GM19468 (cell line): Measurements from ENCODE around the gene KRTAP4-4.
A peak's percentile ranks its signal among the peaks of the same experiment; 100 is the strongest.
"Not testable (repeated sequence)": the region's sequence is repeated elsewhere in the genome, so short reads cannot be mapped to it uniquely, and the experiment has no call there.

Experiments
- ATAC-seq: cut with Tn5 transposase; IDR thresholded peaks from one replicate; pipeline ENCODE4 v1.9.1; 2021; ENCODE audit warnings: mild to moderate bottlenecking, moderate library complexity, moderate number of reproducible peaks; ENCODE audit not compliant: unreplicated experiment; ENCODE audit errors: extremely low read depth

KRTAP4-4 gene

GRCh38 chr17:41160648-41161047 is at the start of gene KRTAP4-4:
KRTAP4-4 (minus strand) TSS chr17:41160748; CDS start chr17:41160691, 57 bp downstream.
- no peak for ATAC-seq

DNA sequence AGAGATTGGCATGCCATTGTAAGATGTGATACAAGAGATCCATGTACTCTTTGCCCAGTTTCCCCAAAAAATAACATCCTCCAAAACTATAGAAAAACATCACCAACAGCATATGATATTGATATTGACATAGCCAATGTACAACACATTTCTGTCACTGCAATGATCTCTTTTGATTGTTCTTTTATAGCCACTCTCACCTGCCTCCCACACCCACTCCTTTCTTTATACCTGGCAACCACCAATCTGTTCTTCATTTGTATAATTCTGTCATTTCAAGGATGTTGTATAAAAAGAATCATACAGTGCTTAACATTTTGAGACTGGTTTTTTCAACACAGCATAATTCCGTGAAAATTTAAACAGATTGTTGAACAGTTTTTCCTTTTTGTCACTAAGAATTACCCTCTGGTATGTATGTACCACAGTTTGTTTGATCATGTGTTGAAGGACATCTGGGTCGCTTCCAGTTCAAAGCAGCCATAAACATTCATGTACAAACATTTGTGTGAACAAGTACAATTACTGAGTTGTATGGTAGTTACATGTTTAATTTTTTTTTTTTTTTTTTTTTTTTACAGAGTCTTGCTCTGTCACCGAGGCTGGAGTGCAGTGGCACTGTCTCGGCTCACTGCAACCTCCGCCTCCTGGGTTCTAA is 39.0 kb upstream of the KRTAP4-4 start:
- no peak for ATAC-seq

- ATAC-seq: no peak
Measured at GRCh38 chr17:41196068-41196467, 35.5 kb upstream of the KRTAP4-4 start.

DNA sequence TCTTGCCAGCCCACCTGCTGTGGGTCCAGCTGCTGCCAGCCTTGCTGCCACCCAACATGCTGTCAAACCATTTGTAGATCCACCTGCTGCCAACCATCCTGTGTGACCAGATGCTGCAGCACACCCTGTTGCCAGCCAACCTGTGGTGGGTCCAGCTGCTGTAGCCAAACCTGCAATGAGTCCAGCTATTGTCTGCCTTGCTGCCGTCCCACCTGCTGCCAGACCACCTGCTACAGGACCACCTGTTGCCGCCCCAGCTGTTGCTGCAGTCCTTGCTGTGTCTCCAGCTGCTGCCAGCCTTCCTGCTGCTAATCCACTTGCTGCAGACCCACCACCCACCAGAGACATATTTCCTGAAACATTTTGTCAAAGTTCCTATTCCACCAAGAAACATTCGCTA is 29.8 kb upstream of the KRTAP4-4 start:
- no peak for ATAC-seq

GRCh38 chr17:41189837-41190318 is 29.3 kb upstream of the KRTAP4-4 start, which contains the start of gene KRTAP9-1:
KRTAP9-1 (plus strand) TSS chr17:41189887; CDS start chr17:41189887, 0 bp downstream.
- not testable (repeated sequence) for ATAC-seq

DNA sequence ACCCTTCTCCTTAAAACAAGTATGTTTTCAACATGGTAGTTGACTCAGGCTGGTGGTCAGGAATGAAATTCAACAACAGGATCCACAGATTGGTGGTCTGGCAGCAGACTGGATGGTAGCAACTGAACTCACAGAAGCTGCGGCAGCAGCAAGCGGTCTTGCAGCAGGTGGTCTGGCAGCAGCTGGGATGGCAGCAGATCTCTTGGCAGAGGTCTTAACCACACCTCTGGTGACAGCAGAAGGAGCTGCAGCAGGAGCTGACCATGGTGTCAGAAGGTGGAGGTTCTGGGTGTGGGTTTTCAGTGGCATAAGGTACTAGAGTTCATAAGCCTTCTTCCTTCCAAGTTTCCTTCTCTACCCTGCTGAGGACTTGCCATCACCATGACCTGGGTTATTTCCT is 26.3 kb upstream of the KRTAP4-4 start:
- no peak for ATAC-seq

GRCh38 chr17:41185001-41185400 is 24.5 kb upstream of the KRTAP4-4 start:
- no peak for ATAC-seq

DNA sequence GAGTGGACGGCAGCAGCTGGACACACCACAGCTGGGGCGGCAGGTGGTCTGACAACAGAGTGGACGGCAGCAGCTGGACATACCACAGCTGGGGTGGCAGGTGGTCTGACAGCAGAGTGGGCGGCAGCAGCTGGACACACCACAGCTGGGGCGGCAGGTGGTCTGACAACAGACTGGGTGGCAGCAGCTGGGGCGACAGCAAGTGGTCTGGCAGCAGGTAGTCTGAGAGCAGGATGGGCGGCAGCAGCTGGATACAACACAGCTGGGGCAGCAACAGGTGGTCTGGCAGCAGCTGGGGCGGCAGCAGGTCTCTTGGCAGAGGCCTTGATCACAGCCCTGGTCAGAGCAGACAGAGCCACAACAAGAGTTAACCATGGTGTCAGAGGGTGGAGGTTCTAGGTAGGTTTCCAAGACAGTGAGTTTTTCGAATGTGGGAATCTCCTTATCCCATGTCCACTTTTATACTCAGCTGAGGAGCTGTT is 24.0 kb upstream of the KRTAP4-4 start, which contains the start of gene KRTAP4-1:
TSS of gene KRTAP4-1 (minus strand) at position 432 of the 482 bp plus-strand sequence. CDS start at position 375, 57 bp downstream.
- no peak for ATAC-seq

- no peak for ATAC-seq
Measured at GRCh38 chr17:41178843-41179616, 18.5 kb upstream of the KRTAP4-4 start.

GRCh38 chr17:41178341-41178740 is 17.8 kb upstream of the KRTAP4-4 start:
- no peak for ATAC-seq

DNA sequence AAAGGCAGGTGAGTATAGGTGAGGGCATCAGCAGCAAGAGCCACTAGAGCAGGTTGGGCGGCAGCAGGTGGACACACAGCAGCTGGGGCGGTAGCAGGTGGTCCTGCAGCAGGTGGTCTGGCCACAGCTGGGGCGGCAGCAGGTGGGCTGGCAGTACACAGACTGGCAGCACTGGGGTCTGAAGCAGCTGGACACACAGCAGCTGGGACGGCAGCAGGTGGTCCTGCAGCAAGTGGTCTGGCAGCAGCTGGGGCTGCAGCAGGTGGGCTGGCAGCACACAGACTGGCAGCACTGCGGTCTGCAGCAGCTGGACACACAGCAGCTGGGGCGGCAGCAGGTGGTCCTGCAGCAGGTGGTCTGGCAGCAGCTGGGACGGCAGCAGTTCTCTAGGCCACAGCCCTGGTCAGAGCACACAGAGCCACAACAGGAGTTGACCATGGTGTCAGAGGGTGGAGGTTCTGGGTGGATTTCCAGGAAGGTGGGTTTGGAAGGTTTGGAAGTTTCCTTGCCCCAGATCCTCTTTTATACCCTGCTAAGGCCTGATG is 17.3 kb upstream of the KRTAP4-4 start, which contains the start of gene KRTAP4-2:
TSS of gene KRTAP4-2 (minus strand) at position 495 of the 545 bp plus-strand sequence. CDS start at position 438, 57 bp downstream.
- no peak for ATAC-seq

- peak; percentile 14 for ATAC-seq
Measured at GRCh38 chr17:41176744-41177387, 16.3 kb upstream of the KRTAP4-4 start.

GRCh38 chr17:41171886-41172285 is 11.3 kb upstream of the KRTAP4-4 start:
- no peak for ATAC-seq

GRCh38 chr17:41168121-41168520 is 7.6 kb upstream of the KRTAP4-4 start, which contains the start of gene KRTAP4-3:
KRTAP4-3 (minus strand) TSS chr17:41168221; CDS start chr17:41168172, 49 bp downstream.
- no peak for ATAC-seq

DNA sequence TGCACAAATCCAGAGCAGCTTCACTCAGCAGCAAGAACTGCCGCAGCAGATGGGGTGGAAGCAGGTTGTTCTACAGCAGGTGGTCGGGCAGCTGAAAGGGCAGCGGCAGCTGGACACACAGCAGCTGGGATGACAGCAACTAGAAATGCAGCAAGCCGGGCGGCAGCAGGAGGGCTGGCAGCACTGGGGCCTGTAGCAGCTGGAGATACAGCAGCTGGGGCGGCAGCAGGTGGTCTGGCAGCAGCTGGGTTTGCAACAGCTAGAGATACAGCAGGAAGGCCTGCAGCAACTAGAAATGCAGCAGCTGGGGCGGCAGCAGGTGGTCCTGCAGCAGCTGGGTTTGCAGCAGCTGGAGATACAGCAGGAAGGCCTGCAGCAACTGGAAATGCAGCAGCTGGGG is 7.0 kb upstream of the KRTAP4-4 start:
- no peak for ATAC-seq

DNA sequence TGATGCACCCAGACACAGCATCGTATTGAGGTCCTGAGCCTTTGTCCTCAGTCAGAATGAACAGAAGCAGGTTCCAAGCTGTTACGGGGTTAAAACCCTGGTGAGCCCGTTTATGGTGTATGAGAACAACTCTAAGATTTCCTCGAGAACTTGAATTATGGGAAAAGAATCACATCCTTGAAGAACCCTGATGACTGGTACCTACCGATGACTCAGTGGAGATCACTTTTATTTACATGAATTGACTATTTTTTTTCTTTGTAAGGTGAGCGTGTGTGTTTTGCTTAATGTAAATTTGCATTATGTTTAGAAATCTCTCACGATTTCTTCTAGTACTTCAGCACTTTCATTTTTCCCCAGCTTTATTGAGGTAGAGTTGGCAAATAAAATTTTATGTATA is 3.3 kb upstream of the KRTAP4-4 start:
- no peak for ATAC-seq

DNA sequence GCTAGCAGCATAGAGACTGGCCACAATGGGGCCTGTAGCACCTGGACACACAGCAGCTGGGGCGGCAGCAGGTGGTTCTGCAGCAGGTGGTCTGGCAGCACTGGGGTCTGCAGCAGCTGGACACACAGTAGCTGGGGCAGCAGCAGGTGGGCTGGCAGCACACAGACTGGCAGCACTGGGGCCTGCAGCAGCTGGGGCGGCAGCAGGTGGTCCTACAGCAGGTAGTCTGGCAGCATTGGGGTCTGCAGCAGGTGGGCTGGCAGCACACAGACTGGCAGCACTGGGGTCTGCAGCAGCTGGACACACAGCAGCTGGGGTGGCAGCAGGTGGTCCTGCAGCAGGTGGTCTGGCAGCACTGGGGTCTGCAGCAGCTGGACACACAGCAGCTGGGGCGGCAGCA is 358 bp downstream of the KRTAP4-4 start:
- ATAC-seq: not testable (repeated sequence)

DNA sequence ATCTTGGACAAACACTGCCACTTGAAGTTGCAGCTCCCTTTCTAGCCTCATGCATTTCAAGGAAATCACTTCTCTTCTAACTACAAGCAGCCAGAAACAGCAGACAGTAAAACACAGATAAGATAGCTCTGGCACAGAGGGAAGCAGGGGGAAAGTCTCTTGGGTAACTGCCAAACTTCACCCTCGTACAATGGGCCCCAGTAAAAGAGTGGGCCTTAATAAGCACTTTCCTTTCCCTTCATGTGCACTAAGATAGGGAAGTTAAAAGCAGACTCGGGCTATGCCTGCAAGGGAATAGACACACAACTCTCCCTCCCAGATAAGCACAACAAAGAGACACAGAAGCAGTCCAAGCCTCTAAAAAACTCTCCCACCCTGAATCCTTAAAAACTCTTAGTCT is 6.7 kb downstream of the KRTAP4-4 start:
- no peak for ATAC-seq

- no peak for ATAC-seq
Measured at GRCh38 chr17:41151525-41151924, 9.0 kb downstream of the KRTAP4-4 start.

- ATAC-seq: no peak
Measured at GRCh38 chr17:41150026-41150425, 10.5 kb downstream of the KRTAP4-4 start.
